Tibial nerve (tissue), 4 donors: ENCODE results near the gene SNAI3.

Source experiments
- CTCF ChIP-seq, 5 experiments: fragments of 200-600 bp in 3 of 5; fragments of 450-650 bp in 2 of 5; sonication (generic) in 3 of 5; IDR thresholded peaks; one replicate each; pipeline ENCODE4 v1.5.1; 2016 to 2019; ENCODE audit warnings: antibody characterized with exemption in 5 of 5, mild to moderate bottlenecking in 3 of 5, moderate library complexity in 2 of 5
- EP300 ChIP-seq, 2 donors: sonication (generic); formaldehyde crosslinking; IDR thresholded peaks; one replicate each; pipeline ENCODE4 v1.6.1; 2017; ENCODE audit warnings: antibody characterized with exemption in 2 of 2, mild to moderate bottlenecking in 1 of 2

- TF ChIP-seq EP300 (IDR thresholded peaks at IDR 0.05) = no peak
- TF ChIP-seq CTCF (IDR thresholded peaks at IDR 0.05) = no peak
Measured at GRCh38 chr16:88730632-88731607, 44.6 kb upstream of the SNAI3 start.
